ENCODE data around the gene PHPT1.
"Not testable (repeated sequence)": the region's sequence is repeated elsewhere in the genome, so short reads cannot be mapped to it uniquely, and the experiment has no call there.

PHPT1 gene

GRCh38 chr9:136823136-136824046, 25.8 kb upstream of the PHPT1 start:
- DNase-seq (ENCODE audit: low read depth in 2 of 2) = no peak

- no peak for DNase-seq (ENCODE audit: low read depth in 2 of 2)
These were observed 24.5 kb upstream of the PHPT1 start for GRCh38 chr9:136824496-136825225.

GRCh38 chr9:136825295-136826187, 23.7 kb upstream of the PHPT1 start:
- DNase-seq (ENCODE audit: low read depth in 2 of 2) = no peak

- no peak for DNase-seq (ENCODE audit: low read depth in 2 of 2)
These were observed 23.0 kb upstream of the PHPT1 start for GRCh38 chr9:136826188-136826541.

DNA sequence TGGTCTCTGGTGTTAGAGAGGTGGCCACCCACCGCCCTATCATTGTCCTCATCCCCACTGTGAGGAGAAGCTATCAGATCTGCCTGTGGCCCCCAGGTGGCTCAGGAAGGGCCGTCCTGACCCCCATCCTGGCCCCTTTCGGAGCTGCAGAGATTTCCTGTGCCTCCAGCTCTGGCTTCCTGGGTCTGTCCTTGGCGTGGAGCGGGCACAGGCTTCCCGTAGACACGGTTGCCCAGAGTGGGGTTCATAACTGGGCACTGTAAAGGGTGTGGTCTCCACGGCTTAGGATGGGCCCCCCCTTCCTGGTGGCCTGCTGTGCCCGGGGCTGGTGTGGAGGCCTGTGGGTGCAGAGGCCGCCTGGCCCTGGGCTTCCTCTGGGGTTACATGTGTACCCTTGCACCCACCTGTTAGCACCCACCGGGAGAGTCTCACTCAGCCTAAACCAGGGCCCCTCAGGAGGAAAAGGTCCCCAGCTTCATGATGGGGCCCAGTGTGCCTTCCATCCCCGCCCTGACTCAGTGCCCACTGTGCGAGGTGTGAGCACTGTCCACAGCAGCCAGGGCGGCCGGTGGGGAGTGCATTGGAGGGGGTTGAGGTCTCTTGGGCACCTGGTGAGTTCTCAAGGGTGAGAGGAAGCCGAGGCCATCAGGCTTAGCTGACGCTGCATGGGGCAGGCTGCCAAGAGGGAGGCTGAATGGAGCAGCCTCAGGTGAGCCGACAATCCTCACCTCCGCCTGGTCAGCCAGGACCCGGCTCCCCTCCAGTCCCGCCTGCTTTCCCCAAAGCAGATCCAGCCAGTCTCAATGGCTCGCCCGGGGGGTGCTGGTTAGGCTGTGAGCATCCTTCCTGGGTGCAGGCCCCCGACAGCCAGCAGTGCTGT, 22.3 kb upstream of the PHPT1 start:
- no peak for DNase-seq (ENCODE audit: low read depth in 2 of 2)

GRCh38 chr9:136827794-136828473, 21.3 kb upstream of the PHPT1 start:
- no peak for DNase-seq (ENCODE audit: low read depth in 2 of 2)

DNA sequence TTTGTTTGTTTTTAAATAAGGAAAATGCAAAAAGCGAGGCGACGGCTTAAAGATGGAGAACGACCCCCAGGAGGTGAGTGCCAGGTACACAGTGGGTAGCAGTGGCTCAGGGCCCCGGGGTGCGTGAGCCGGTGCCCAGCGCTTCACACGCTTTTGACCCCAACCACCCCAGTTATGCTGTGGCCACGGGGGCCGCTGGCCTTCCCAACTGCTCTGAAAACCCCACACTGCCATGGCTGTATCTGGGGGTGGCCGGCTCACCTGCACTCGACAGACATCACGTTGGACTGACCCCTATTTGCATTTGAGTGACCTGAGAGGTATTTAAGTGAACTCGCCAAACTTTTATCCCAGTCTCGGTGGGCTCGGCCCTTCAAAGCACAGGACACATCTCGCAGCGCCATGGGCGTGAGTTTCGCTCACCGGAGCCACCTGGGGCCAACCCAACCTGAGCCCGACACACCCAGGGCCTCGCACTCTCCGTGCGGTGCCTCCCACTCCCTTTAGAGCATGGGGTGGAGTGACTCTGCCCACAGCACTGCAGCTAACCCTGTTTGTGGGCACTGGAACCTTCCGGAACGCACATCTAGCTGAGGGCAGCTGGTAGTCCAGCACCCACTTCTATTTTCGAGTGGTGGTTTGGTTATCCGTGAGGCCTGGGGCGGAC, 20.6 kb upstream of the PHPT1 start:
- DNase-seq (ENCODE audit: low read depth in 2 of 2) = no peak

DNA sequence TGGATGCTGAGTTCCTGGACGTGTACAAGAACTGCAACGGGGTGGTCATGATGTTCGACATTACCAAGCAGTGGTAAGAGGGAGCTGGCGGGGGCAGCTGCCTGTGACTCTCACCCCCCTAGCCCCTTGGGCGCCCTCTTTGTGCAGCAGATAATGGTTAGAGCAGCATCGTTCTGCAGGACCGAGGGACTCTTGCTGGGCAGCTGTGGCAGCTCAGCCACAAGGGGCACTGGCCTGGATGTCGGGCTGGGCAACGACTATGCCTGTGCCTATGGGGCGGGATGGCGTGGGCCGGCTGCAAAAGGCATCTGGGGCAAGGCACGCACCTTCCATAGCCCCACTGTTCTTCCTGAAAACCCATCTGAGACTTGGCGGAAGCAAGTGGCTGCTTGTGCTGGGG, 19.8 kb upstream of the PHPT1 start:
- DNase-seq (ENCODE audit: low read depth in 2 of 2) = no peak

DNA sequence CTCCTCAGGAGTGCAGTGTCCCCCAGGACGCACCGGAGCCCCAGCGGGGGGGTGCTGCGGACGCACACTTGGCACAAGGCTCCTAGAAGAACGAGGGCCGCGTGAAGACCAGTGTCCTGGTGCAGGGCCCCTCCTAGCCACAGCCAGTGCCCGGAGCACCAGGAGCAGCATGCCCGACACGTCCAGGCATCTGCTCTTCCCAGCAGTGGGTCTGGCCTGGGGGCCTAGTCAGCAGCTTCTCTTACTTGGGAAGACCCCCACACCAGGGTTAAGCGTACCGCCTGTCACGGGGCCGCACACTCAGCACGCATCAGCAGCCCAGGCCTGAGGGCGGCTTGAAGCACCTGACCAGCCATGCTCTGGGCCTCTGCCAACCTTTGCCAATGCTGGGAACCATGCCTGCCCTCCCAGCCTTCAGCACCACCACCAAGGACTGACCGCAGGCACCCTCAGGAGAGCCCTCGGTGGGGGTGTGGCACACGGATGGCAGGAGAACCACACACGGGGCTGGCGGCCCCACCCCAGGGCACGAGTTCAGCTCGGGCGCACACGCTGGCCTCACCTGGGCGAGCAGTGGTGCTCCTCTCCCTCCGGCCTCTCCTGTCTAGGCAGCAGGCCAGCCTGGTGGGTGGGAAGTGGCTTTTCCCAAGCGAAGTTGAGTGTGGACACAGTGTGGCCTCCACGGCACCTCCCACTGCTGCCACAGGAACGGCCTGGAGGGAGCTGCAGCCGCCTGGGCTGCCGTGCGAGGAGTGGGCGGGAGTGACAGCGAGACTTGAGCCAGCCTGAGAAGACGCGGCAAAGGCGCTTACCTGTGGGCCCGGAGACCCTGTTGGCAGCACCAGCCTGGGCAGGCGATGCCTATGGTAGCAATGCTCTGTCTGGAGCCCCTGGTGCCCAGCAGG, 19.0 kb upstream of the PHPT1 start:
- DNase-seq (ENCODE audit: low read depth in 2 of 2) = no peak

DNA sequence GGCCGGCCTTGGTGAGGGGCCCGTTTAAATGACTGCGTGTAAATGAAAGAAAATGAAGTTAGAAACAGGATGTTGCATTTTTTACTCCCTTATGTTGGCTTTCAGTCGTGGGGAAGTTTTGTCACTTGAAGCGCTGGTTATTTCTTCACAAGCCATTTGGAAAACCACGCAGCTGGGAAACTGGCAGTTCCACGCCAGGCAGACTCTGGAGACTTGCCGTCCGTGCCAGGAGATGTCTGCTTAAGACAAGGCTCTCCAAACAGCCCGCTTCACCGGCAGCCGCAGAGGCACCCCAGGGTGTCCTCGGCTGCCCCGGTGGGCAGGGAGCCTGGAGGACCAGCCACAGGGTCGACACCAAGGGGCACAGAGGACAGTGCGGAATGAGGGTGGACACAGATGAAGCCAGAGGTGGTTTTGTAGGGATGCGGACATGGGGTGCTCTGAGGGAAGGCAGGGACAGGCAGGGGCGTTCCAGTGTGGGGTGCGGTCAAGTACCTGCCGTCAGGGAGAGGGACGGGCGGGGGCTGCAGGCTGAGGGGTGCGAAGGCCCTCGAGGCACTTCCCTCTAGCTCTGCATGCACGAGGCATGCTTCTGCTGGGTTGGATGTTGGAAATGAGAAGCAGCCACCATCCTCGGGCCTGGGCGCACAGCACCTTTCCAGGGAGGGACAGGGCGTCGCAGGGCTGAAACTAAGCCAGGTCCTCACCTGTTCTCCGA, 18.0 kb upstream of the PHPT1 start:
- no peak for DNase-seq (ENCODE audit: low read depth in 2 of 2)

GRCh38 chr9:136831720-136832104, 17.5 kb upstream of the PHPT1 start:
- no peak for DNase-seq (ENCODE audit: low read depth in 2 of 2)

DNA sequence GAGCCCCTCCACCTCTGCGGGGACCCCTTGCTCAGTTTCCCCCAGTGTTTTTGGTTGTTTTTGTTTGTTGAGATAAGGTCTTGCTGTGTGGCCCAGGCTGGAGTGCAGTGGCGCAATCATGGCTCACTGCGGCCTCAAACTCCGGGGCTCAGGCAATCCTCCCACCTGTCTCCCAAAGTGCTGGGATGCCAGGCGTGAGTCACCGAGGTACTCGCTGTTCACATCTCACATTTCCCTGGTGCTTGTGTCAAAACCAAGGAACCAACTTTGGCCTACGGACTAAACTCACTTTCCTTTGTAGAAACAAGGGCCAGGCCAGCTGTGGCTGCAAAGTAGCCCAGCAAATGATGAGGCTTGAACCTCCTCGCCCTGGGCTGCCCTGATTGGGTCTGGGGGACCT, 16.6 kb upstream of the PHPT1 start:
- no peak for DNase-seq (ENCODE audit: low read depth in 2 of 2)

DNA sequence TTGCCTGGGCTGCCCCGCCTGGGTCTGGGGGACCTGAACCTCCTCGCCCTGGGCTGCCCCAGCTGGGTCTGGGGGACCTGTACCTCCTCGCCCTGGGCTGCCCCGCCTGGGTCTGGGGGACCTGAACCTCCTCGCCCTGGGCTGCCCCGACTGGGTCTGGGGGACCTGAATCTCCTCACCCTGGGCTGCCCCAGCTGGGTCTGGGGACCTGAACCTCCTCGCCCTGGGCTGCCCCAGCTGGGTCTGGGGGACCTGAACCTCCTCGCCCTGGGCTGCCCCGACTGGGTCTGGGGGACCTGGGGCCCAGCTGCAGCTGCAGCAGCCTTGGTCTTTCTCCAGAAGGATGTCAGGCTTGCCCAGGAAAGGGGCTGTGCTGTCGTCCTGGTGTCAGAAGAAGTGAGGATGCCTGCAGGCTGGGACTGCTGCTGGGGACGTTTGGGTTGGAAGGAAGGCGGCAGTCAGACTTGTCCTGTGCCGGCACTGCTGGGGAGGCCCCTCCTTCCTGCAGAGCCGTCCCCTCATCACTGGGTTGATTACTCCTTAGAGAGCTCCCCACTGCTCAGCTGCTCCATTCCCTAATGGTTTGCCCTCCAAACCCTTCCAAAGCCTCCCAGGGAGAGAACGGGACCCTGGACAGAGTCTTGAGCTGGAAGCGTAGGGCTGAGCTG, 15.7 kb upstream of the PHPT1 start:
- DNase-seq (ENCODE audit: low read depth in 2 of 2) = not testable (repeated sequence)

DNA sequence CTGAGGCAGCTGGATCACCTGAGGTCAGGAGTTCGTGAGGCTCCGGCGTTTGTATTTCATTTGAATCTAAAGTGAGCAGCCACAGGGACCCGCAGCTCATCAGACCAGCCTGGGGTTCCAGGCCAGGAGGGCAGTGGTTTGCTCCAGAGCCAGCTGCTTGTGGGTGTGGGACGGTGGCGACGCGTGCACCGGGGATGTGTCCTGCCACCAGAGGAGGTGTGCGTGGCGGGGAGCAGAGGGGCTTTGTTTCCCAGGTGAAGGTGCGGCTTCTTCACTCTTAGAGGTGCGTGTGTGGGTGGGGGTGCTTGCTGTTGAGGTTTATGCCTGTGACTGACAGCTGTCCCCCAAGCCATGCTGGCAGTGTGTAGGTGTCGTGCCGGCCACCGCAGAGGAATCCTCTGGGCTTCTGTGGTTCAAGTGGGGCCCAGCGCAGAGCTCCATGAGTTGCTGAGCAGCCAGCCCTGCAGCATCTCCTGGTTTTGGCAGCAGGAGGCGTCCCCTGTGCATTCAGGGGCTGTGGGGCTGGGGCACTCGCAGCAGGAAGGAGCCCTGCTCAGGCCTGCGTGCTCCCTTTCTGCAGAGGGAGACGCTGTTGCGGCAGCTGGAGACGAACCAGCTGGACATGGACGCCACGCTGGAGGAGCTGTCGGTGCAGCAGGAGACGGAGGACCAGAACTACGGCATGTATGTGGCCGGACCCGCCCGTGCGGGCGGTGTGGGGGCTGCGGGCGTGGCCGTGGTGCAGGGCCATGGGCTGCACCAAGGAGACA, 13.9 kb upstream of the PHPT1 start:
- no peak for DNase-seq (ENCODE audit: low read depth in 2 of 2)

DNA sequence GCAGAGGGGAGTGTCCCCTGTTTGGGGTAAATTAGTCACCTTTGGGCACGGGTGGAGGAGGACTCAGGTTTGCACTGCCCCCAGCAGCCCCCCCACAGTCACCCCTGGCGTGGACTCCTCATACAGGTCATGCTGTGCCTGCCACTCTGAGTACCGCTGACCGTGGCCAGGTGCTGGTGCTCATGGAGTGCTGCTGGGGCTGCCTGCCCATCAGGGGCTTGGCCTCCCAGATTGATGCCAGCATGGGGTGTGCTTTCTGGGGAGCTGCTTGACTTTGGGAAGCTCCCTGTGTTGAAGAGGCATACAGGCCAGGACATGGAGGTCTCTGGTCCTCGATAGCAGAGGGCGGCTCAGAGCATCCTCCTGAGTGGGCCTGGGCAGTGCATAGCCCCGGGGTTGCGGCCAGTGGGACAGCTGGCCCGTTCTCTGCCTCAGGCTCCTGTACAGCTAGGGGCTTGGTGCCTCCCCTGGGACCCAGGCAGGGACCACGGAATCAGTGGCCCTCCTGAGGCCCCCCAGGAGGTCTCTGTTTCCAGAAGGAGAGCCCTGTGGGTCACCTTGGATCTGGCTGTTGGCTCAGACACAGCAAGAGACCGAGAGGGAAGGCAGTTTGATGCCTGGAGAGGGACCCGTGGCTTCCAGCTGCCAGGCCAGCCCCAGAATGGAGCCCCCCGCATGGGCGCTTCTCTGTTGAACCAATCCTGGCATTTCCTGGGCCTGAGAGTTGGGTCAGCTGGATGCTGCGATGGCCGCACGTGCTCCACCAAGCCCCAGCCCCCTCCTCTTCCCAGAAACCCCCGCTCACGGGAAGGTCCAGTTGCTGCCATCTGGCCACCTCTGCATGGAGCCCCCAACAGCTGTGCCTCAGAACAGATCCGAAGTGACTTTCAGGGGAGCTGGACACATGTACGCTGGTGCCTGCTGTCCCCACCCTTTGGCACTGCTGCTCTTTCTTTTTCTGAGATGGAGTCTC, 13.0 kb upstream of the PHPT1 start:
- DNase-seq (ENCODE audit: low read depth in 2 of 2) = no peak
